GM18499 (cell line): Measurements from ENCODE around the gene TBXAS1.
"Not testable (repeated sequence)": the region's sequence is repeated elsewhere in the genome, so short reads cannot be mapped to it uniquely, and the experiment has no call there.

ENCODE experiments used
- ATAC-seq: cut with Tn5 transposase; IDR thresholded peaks from one replicate; pipeline ENCODE4 v1.9.1; 2021; ENCODE audit warnings: moderate number of reproducible peaks; ENCODE audit not compliant: insufficient read depth, unreplicated experiment

TBXAS1 gene

DNA sequence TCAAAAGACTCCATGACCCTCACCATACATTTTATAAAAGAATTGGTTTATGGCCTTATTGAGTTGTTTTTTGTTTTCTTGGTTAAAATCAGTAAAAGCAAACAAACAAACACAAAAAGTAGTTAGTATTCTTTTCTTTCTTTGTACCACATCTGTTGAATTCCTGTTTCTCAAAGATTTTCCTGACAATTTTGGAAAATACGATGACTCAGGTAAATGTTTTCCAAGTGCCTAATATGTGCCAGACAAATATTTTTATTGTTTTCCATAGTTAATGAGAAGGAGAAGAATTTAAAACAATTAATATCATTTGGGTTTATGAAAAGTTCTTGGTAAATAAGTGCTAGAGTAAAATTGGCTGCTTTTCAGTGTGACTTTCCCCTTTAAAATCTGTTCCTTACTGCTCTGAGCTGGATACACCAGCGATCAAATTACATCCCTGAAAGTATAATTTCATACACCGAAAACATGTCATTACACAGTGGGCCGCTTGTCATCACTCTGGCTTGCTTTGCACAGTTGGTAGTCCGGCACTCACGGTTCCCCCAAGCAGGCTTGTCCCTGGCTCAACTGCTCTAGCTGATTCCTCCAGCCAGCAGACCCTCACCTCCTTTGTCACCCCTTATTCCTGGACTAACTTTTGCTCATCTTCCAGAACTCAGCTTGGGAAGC lies 80.5 kb downstream of the TBXAS1 start:
- no peak for ATAC-seq

GRCh38 chr7:139913021-139913844 lies 84.2 kb downstream of the TBXAS1 start:
- no peak for ATAC-seq

DNA sequence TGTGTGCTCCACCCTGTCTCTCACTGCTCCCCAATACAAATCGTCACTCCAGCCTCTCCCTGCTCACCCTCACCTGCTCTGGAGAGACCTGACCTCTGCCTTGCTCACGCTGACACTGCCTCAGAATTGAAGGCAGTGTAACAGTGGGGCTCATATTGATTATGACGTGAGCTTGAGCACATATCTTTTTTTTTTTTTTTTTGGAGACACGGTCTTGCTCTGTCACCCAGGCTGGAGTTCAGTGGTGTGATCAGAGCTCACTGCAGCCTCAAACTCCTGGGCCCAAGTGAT lies 84.7 kb downstream of the TBXAS1 start:
- ATAC-seq = no peak

- no peak for ATAC-seq
These were observed 85.5 kb downstream of the TBXAS1 start for GRCh38 chr7:139914306-139915267.

- ATAC-seq = no peak
These were observed 86.3 kb downstream of the TBXAS1 start for GRCh38 chr7:139915268-139915863.

DNA sequence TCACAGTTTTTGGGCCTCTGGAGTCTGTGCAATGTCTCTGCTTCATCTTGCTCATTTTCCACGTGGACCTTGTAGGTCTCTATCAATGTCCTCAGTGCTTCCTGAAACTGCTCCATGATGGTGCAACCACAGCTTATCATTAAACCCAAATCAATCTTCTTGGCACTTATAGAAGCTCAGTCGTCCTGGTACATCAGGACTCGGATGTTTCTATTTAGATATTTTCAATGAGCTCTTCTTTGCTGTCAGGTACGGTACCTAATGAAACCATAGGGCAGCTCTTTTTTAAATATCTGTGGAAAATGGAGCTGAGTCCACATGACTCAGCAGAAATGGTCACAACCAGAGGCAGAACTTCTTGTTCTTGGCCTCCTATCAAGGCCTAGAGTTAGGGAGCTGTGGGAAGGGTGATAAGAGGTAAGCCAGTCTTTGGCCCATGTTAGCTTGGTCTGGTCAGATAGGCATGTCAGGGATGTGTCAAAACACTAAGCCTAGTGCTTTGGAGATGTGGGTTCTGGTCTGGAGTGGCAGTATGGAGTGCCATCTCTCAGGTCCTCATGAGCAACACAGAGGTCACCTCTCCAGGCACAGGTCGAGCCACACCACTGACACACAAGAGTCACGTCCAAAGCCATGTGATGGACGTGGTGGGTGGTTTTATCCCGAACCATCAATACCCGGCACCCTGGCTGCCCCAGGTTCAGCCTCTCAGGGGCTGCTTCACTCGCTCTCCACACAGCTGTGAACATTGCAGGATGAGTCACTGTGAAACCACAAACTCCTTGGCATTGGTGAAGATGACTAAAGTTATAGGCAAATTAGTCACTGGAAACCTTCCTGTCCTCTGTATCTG lies 87.0 kb downstream of the TBXAS1 start:
- peak; percentile 81 for ATAC-seq

DNA sequence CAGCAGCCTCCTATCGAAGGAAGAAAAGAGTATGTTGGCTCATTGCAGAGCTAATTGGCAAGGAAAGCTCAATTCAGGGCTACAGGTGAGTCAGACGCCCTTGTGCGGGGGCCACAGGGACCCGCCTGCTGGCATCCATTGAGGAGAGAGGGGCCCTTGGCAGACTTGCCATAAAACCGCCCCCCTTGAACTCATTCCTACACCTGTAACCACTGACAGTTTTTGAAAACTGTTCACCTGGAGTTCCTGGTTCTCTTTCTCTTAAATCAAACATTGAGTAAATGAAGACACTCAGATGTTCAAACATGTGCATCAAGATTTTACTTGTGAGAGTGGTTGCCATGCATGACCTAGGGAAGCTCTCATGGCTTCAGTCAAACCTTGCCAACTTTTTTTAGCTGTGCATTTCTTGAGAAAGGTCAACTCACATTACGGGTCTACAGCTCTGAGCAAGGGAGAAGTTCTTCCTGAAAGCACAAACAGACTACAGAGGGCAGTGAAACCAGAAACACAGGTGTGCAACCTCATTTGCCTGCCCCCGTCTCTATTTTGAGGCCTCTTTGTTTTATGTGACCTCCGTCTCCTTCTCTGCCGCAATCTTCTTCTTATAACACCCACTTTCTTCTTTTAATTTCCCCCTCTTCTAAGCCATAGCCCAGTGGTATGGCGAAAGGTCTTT lies 87.8 kb downstream of the TBXAS1 start:
- ATAC-seq = peak; percentile 48

- ATAC-seq = no peak
These were observed 88.8 kb downstream of the TBXAS1 start for GRCh38 chr7:139917851-139918250.

GRCh38 chr7:139918480-139918879 lies 89.4 kb downstream of the TBXAS1 start:
- ATAC-seq = no peak

DNA sequence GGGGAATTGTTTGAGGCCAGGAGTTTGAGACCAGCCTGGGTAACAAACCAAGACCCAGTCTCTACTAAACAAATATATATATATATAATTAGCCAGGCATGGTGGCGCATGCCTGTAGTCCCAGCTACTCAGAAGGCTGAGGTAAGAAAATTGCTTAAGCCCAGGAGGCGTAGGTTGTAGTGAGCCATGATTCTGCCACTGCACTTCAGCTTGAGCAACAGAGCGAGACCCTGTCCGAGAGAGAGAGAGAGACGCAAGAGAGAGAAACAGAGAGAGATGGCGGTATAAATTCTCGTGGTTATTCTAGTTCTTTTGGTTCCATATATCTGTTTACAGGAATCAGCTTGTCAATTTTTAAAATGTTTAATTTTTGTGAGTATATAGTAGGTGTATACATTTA lies 94.0 kb downstream of the TBXAS1 start:
- no peak for ATAC-seq

GRCh38 chr7:139924461-139924860 lies 95.4 kb downstream of the TBXAS1 start:
- ATAC-seq = no peak

DNA sequence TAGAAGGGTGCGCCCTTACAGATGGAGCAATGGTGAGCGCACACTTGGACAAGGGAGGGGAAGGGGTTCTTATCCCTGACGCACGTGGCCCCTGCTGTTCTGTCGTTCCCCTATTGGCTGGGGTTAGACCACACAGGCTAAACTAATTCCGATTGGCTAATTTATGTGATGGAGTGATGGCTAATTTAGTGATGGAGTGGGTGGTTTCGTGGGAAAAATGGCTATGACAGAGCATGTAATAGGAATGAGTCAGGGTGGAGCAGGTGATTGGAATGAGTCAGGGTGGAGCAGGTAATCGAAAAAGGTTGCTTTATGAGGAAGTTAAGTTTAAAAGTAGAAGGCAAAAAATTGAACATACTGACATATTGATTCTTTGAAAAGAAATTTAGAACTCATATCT lies 100.2 kb downstream of the TBXAS1 start:
- ATAC-seq = not testable (repeated sequence)

DNA sequence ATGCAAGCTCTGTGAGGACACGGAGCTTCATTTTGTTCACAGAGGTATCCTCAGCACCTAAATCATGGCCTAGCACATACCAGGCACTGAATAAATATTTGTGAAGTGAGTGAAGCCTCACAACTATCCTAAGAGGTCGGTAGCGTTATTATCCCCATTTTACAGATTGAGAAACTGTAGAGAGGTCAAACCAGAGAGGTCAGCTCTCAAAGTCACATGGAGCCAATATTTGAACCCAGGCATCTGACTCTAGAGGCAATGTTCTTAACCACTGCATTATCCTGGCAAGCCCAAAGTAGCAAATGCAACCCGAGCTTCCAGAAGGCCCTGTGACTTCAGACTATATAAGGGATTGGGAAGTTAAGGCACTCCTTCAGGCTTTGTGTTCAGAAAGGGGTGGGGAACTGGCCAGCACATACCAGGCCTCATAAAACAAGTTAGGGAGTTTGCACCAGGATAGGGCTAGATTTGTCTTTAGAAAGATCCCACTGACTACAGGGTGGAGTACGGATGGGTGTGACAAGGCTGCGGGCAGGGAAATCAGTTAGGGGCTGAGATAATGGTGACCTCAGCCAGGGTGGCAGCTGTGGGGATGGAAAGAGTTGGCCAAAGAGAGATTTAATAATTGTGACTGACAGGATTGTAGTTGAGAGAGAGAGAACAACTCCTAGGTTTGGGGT lies 101.4 kb downstream of the TBXAS1 start:
- no peak for ATAC-seq

DNA sequence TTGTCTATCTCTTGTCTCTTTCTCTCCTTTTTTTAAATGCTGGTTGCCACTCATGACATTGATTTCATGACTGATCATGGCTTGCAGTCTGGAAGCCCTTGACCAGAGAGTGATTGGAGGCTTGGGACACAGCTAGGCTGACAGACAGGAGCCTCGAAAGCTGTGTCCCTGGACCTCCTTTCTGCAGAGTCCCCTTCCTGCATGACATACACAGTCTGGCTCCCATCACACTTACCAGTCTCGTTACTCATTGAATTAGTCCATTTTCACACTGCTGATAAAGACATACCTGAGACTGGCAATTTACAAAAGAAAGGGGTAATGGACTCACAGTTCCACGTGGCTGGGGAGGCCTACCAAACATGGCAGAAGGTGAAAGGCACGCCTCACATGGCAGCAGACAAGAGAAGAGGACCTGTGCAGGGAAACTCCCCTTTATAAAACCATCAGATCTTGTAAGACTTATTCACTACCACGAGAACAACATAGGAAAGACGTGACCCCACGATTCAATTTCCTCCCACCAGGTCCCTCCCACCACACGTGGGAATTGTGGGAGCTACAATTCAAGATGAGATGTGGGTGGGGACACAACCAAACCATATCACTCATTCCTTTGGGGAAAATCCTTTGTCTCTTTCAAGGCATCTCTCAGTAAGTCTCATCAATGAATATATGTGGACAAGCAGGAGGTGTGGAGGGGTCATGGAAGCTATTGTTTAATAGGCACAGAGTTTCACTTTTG lies 102.3 kb downstream of the TBXAS1 start:
- ATAC-seq = no peak

GRCh38 chr7:139932531-139932930 lies 103.5 kb downstream of the TBXAS1 start:
- ATAC-seq = no peak

- ATAC-seq = no peak
These were observed 107.8 kb downstream of the TBXAS1 start for GRCh38 chr7:139936760-139937310.

GRCh38 chr7:139937715-139938114 lies 108.7 kb downstream of the TBXAS1 start:
- ATAC-seq = no peak

GRCh38 chr7:139940866-139941265 lies 111.8 kb downstream of the TBXAS1 start:
- no peak for ATAC-seq
